HG03342 (cell line): ENCODE measurements around the gene NINL.
A peak's percentile ranks its signal among the peaks of the same experiment; 100 is the strongest.

Source experiments
- ATAC-seq: cut with Tn5 transposase; IDR thresholded peaks from one replicate; pipeline ENCODE4 v1.9.1; 2021; ENCODE audit warnings: mild to moderate bottlenecking, moderate library complexity; ENCODE audit not compliant: unreplicated experiment

Gene NINL

GRCh38 chr20:25439328-25439727, 146.0 kb downstream of the NINL start:
- no peak for ATAC-seq

GRCh38 chr20:25437153-25437581, 148.2 kb downstream of the NINL start:
- ATAC-seq = no peak

GRCh38 chr20:25424536-25424935, 160.8 kb downstream of the NINL start:
- ATAC-seq = no peak

GRCh38 chr20:25422032-25422431, 163.3 kb downstream of the NINL start:
- no peak for ATAC-seq

GRCh38 chr20:25421102-25421501, 164.2 kb downstream of the NINL start:
- ATAC-seq = no peak

GRCh38 chr20:25418776-25419175, 166.6 kb downstream of the NINL start:
- ATAC-seq = no peak

- ATAC-seq = no peak
These were observed 176.4 kb downstream of the NINL start for GRCh38 chr20:25408890-25409289.

GRCh38 chr20:25408170-25408547, 177.2 kb downstream of the NINL start:
- ATAC-seq = no peak

GRCh38 chr20:25407311-25408169, 177.8 kb downstream of the NINL start, which contains the start of gene GINS1:
Gene GINS1 (plus strand): TSS chr20:25407673. CDS start chr20:25407821, 148 bp downstream.
- peak; percentile 86 for ATAC-seq
